ENCODE results near the gene IL3.

Gene IL3

GRCh38 chr5:132025403-132025971, 35.0 kb upstream of the IL3 start:
- no peak for DNase-seq (ENCODE audit: low spot score)

- DNase-seq (ENCODE audit: low spot score), result no peak
These were observed 33.9 kb upstream of the IL3 start for GRCh38 chr5:132026516-132027008.

- no peak for DNase-seq (ENCODE audit: low spot score)
These were observed 33.4 kb upstream of the IL3 start for GRCh38 chr5:132027027-132027426.

GRCh38 chr5:132029609-132030330, 30.7 kb upstream of the IL3 start:
- no peak for DNase-seq (ENCODE audit: low spot score)

GRCh38 chr5:132030610-132031009, 29.8 kb upstream of the IL3 start:
- no peak for DNase-seq (ENCODE audit: low spot score)

GRCh38 chr5:132032196-132032595, 28.3 kb upstream of the IL3 start:
- DNase-seq (ENCODE audit: low spot score), result no peak

GRCh38 chr5:132033122-132033521, 27.3 kb upstream of the IL3 start:
- DNase-seq (ENCODE audit: low spot score), result no peak

- no peak for DNase-seq (ENCODE audit: low spot score)
These were observed 23.1 kb upstream of the IL3 start for GRCh38 chr5:132037353-132037752.

GRCh38 chr5:132044207-132044606, 16.2 kb upstream of the IL3 start:
- DNase-seq (ENCODE audit: low spot score), result no peak

- no peak for DNase-seq (ENCODE audit: low spot score)
These were observed 13.6 kb upstream of the IL3 start for GRCh38 chr5:132046880-132047299.

GRCh38 chr5:132049093-132049492, 11.4 kb upstream of the IL3 start:
- DNase-seq (ENCODE audit: low spot score), result no peak

- DNase-seq (ENCODE audit: low spot score), result no peak
These were observed 10.9 kb upstream of the IL3 start for GRCh38 chr5:132049559-132049958.

- peak; percentile 21 for DNase-seq (ENCODE audit: low spot score)
These were observed 10.3 kb upstream of the IL3 start for GRCh38 chr5:132050136-132050535.

GRCh38 chr5:132050661-132051552, 9.5 kb upstream of the IL3 start:
- DNase-seq (ENCODE audit: low spot score), result no peak

- no peak for DNase-seq (ENCODE audit: low spot score)
These were observed 7.9 kb upstream of the IL3 start for GRCh38 chr5:132052520-132052919.

GRCh38 chr5:132053483-132053882, 7.0 kb upstream of the IL3 start:
- DNase-seq (ENCODE audit: low spot score), result no peak

GRCh38 chr5:132054031-132054696, 6.3 kb upstream of the IL3 start:
- no peak for DNase-seq (ENCODE audit: low spot score)

- no peak for DNase-seq (ENCODE audit: low spot score)
These were observed 5.6 kb upstream of the IL3 start for GRCh38 chr5:132054697-132055440.

- no peak for DNase-seq (ENCODE audit: low spot score)
These were observed 5.0 kb upstream of the IL3 start for GRCh38 chr5:132055441-132055807.

GRCh38 chr5:132055808-132056609, 4.4 kb upstream of the IL3 start:
- no peak for DNase-seq (ENCODE audit: low spot score)

Measured in putamen (tissue), 1 donor.